ENCODE data around the gene ZNF684. TPM values are rescaled to one million over a fixed set of nuclear protein-coding genes. Genes with fewer than 3 reads are reported as not detected.

ZNF684 gene
- polyA plus RNA-seq, 1 donor from 2014 or later: 15.8 TPM

GRCh38 chr1:40564506-40564905 lies 33.1 kb downstream of the ZNF684 start:
- no peaks in the 10 kb centered on the region for H3F3A ChIP-seq (ENCODE audit: insufficient read depth, low read length, poor library complexity, severe bottlenecking)
- H3K79me2 ChIP-seq (replicated peaks; ENCODE audit: insufficient read depth, low read length): no peaks in the 10 kb centered on the region
- H3K27ac ChIP-seq (ENCODE audit: low read length): no peak overlapping the region
- TF ChIP-seq RAD21 (conservative IDR thresholded peaks at IDR 0.05) (no peak), CTCF (IDR thresholded peaks at IDR 0.05; ENCODE audit: poor library complexity, severe bottlenecking) (no peak), EZH2 (IDR thresholded peaks at IDR 0.05; ENCODE audit: borderline replicate concordance, insufficient read depth, low read length, poor library complexity, severe bottlenecking) (no peak), SMC3 (conservative IDR thresholded peaks at IDR 0.05; ENCODE audit: poor library complexity) (no peak), TAF1 (IDR thresholded peaks at IDR 0.05; ENCODE audit: low read depth) (no peak), REST (IDR thresholded peaks at IDR 0.05; ENCODE audit: borderline replicate concordance) (no peak), MXI1 (conservative IDR thresholded peaks at IDR 0.05; ENCODE audit: poor library complexity, severe bottlenecking) (no peak), EP300 (conservative IDR thresholded peaks at IDR 0.05; ENCODE audit: poor library complexity, severe bottlenecking) (no peak), POLR2AphosphoS5 (IDR thresholded peaks at IDR 0.05) (no peak)
- no peak overlapping the region for H2AFZ ChIP-seq (ENCODE audit: low read depth, low read length)
- no peaks in the 10 kb centered on the region for H3K9me3 ChIP-seq (ENCODE audit: low read length)
- no peak overlapping the region for H3K9ac ChIP-seq (ENCODE audit: low read length)
- no peak overlapping the region for H3K4me3 ChIP-seq (ENCODE audit: low read length)
- H3K36me3 ChIP-seq (ENCODE audit: insufficient read depth, low read length): no peaks in the 10 kb centered on the region
- no peak overlapping the region for H3K4me2 ChIP-seq (ENCODE audit: low read length)
- no peaks in the 10 kb centered on the region for H4K20me1 ChIP-seq (ENCODE audit: insufficient read depth)
- H3K9me2 ChIP-seq (ENCODE audit: insufficient read depth, low read length): no peaks in the 10 kb centered on the region
- no peaks in the 10 kb centered on the region for H3K27me3 ChIP-seq (ENCODE audit: insufficient read depth, low read depth, low read length)

- H3K9me2 ChIP-seq (ENCODE audit: insufficient read depth, low read length): no peaks in the 10 kb centered on the region
- no peaks in the 10 kb centered on the region for H3K9me3 ChIP-seq (ENCODE audit: low read length)
- no peaks in the 10 kb centered on the region for H3F3A ChIP-seq (ENCODE audit: insufficient read depth, low read length, poor library complexity, severe bottlenecking)
- H3K27ac ChIP-seq (ENCODE audit: low read length): no peak overlapping the region
- H2AFZ ChIP-seq (ENCODE audit: low read depth, low read length): no peak overlapping the region
- H3K27me3 ChIP-seq (ENCODE audit: insufficient read depth, low read depth, low read length): no peaks in the 10 kb centered on the region
- no peaks in the 10 kb centered on the region for H4K20me1 ChIP-seq (ENCODE audit: insufficient read depth)
- H3K79me2 ChIP-seq (replicated peaks; ENCODE audit: insufficient read depth, low read length): no peaks in the 10 kb centered on the region
- no peak overlapping the region for H3K9ac ChIP-seq (ENCODE audit: low read length)
- H3K4me2 ChIP-seq (ENCODE audit: low read length): no peak overlapping the region
- TF ChIP-seq RAD21 (conservative IDR thresholded peaks at IDR 0.05) (no peak), EP300 (conservative IDR thresholded peaks at IDR 0.05; ENCODE audit: poor library complexity, severe bottlenecking) (no peak), POLR2AphosphoS5 (IDR thresholded peaks at IDR 0.05) (no peak), SMC3 (conservative IDR thresholded peaks at IDR 0.05; ENCODE audit: poor library complexity) (no peak), MXI1 (conservative IDR thresholded peaks at IDR 0.05; ENCODE audit: poor library complexity, severe bottlenecking) (no peak), REST (IDR thresholded peaks at IDR 0.05; ENCODE audit: borderline replicate concordance) (no peak)
- H3K36me3 ChIP-seq (ENCODE audit: insufficient read depth, low read length): no peaks in the 10 kb centered on the region
- H3K4me3 ChIP-seq (ENCODE audit: low read length): no peak overlapping the region
Measured at GRCh38 chr1:40564913-40565312, 33.5 kb downstream of the ZNF684 start.

Measured in neural cell (in vitro differentiated cells).